22Rv1 (cell line): ENCODE measurements around the gene RPS13.

Source experiments
- H3K27ac ChIP-seq: fragments of 450-650 bp; 2 replicates; pipeline ENCODE4 v1.5.1; 2017
- ZFX ChIP-seq: fragments of 450-650 bp; IDR thresholded peaks from 2 replicates; pipeline ENCODE4 v1.6.1; 2017; ENCODE audit warnings: antibody characterized with exemption, borderline replicate concordance
- TF ChIP-seq, protein P1 (sequence below): fragments of 450-650 bp; IDR thresholded peaks from 2 replicates; pipeline ENCODE4 v1.5.1; 2017; ENCODE audit warnings: mild to moderate bottlenecking

Gene RPS13

DNA sequence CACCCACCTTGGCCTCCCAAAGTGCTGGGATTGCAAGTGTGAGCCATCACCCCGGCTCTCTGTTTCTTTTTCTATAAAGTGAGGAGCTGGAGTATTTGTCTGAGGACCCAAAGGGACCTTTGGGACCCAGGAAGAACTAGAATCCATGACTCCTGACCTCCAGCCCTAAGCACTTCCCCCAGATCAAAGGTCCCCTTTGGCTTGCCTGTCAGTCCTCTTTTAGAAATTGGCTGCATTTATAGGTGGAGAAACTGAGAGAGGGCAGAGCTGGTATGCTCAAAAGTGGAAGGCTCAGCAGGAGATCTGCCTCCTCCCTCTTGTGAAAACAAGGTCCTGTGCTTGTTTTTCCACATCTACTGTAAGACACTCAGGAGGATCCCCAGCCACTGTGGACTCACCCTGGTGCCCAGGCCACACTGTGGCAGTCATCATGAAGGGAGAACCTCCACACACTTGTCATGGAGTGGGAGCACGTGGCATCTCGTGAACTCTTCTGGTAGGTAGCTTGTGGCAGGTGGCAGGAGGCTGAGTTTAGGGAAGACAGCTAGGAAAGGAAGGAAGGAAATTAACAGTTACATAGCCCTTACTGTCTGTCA, 50.9 kb downstream of the RPS13 start:
- TF ChIP-seq, protein P1, sequence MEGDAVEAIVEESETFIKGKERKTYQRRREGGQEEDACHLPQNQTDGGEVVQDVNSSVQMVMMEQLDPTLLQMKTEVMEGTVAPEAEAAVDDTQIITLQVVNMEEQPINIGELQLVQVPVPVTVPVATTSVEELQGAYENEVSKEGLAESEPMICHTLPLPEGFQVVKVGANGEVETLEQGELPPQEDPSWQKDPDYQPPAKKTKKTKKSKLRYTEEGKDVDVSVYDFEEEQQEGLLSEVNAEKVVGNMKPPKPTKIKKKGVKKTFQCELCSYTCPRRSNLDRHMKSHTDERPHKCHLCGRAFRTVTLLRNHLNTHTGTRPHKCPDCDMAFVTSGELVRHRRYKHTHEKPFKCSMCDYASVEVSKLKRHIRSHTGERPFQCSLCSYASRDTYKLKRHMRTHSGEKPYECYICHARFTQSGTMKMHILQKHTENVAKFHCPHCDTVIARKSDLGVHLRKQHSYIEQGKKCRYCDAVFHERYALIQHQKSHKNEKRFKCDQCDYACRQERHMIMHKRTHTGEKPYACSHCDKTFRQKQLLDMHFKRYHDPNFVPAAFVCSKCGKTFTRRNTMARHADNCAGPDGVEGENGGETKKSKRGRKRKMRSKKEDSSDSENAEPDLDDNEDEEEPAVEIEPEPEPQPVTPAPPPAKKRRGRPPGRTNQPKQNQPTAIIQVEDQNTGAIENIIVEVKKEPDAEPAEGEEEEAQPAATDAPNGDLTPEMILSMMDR: no peak
- TF ChIP-seq ZFX: no peak
- H3K27ac ChIP-seq: no peak overlapping the region

DNA sequence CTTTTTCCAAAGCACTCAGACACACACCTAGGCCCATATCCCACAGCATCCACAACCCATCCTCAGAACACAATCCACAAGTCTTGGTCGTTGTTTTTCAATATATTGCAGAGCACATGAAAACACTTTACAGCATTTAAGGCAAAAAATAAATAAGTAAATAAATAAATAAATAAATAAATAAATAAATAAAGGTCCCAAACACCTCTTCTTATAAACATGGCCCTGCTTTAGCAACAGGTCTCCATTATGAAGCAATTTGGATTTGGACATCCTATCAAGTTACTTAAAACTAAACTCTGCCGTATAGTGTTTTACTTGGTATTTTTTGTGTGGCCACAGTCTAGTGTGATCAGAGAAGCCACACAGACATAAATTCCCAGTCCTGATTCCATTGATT, 52.5 kb downstream of the RPS13 start:
- H3K27ac ChIP-seq: no peak overlapping the region
- TF ChIP-seq, protein P1: no peak
- TF ChIP-seq ZFX: no peak
